Prostate gland (tissue), 2 donors: ENCODE results near the gene PDPK1. TPM values are rescaled to one million over a fixed set of nuclear protein-coding genes. Genes with fewer than 3 reads are reported as not detected.
"Not testable (repeated sequence)": the region's sequence is repeated elsewhere in the genome, so short reads cannot be mapped to it uniquely, and the experiment has no call there.

Experiments used
- DNase-seq: peaks from one replicate; pipeline ENCODE4 v3.0.0-alpha.2; 2019; ENCODE audit warnings: low spot score
- H3K27ac ChIP-seq, 2 donors: fragments of 200-600 bp; sonication (generic); 2 replicates each; pipeline ENCODE4 v1.5.1; 2017 to 2019
- H3K27me3 ChIP-seq: fragments of 200-600 bp; sonication (generic); replicated peaks from 2 replicates; pipeline ENCODE4 v1.5.1; 2019; ENCODE audit not compliant: insufficient read depth
- H3K36me3 ChIP-seq, 2 donors: fragments of 200-600 bp; sonication (generic); 1 replicate in 1 of 2; 2 replicates in 1 of 2; pipeline versions ENCODE4 v1.5.1 to v1.8.1; 2017 to 2019
- H3K4me1 ChIP-seq: fragments of 200-600 bp; sonication (generic); replicated peaks from 2 replicates; pipeline ENCODE4 v1.5.1; 2019
- H3K4me3 ChIP-seq, 2 donors: fragments of 200-600 bp; sonication (generic); 2 replicates each; pipeline ENCODE4 v1.5.1; 2017 to 2019
- H3K9me3 ChIP-seq: fragments of 200-600 bp; sonication (generic); 2 replicates; pipeline ENCODE4 v1.5.1; 2017
- CTCF ChIP-seq, 4 experiments: fragments of 200-600 bp in 2 of 4; fragments of 450-650 bp in 2 of 4; sonication (generic) in 2 of 4; IDR thresholded peaks; 1 replicate in 3 of 4; 2 replicates in 1 of 4; pipeline ENCODE4 v1.5.1; 2016 to 2019; ENCODE audit warnings: antibody characterized with exemption in 4 of 4, mild to moderate bottlenecking in 2 of 4, moderate library complexity in 2 of 4
- POLR2A ChIP-seq: fragments of 450-650 bp; IDR thresholded peaks from one replicate; pipeline ENCODE4 v1.6.1; 2016; ENCODE audit warnings: antibody characterized with exemption, mild to moderate bottlenecking
- POLR2AphosphoS5 ChIP-seq: sonication (generic); formaldehyde crosslinking; IDR thresholded peaks from one replicate; pipeline ENCODE4 v1.6.1; 2017; ENCODE audit warnings: antibody characterized with exemption
- WGBS: methylation state at CpG from one replicate; pipeline ENCODE4 v1.1.5; 2018; 5-methylcytosine and 5-hydroxymethylcytosine counted together
- intact Hi-C: fragments of 100-400 bp; cut with DNase I; formaldehyde crosslinking; loops from one replicate; pipeline ENCODE4 v1.14.2; 2022
- total RNA-seq, 2 donors: library from RNA; depleted of rRNA; stranded (reverse); fragments of >200 nt; gene quantifications; one replicate each; pipeline ENCODE4 v1.1.0, GENCODE V29; 2016

Gene PDPK1
- total RNA-seq, 2 donors from 2014 or later = 33.1 to 73.2 TPM

GRCh38 chr16:2603165-2604015 lies 65.6 kb downstream of the PDPK1 start:
- Histone ChIP-seq H3K4me3 (peak overlapping the region; percentile 57 to 97), H3K4me1 (no peaks in the 10 kb centered on the region), H3K27ac (peak overlapping the region; percentile 49 to 82), H3K36me3 (no peaks in the 10 kb centered on the region), H3K9me3 (no peaks in the 10 kb centered on the region), H3K27me3 (no peaks in the 10 kb centered on the region)
- TF ChIP-seq CTCF (IDR thresholded peaks at IDR 0.05) = peak in 2 of 4 experiments; percentile 39 to 43
- peak; percentile 100 for TF ChIP-seq POLR2AphosphoS5
- peak; percentile 92 for TF ChIP-seq POLR2A
- DNase-seq = peak; percentile 93
- intact Hi-C loops = no loop called here
- WGBS = under 1% methylated on average over 48 of the region's 58 CpGs

- WGBS = 2% methylated on average over 12 of the region's 12 CpGs
- H3K4me1 ChIP-seq, intact Hi-C loops, DNase-seq, H3K27me3 ChIP-seq, H3K36me3 ChIP-seq, H3K9me3 ChIP-seq: not testable (repeated sequence)
- H3K4me3 ChIP-seq = peak overlapping the region; percentile 57 to 97
- peak overlapping the region; percentile 49 to 82 for H3K27ac ChIP-seq
These were observed 66.2 kb downstream of the PDPK1 start for GRCh38 chr16:2604016-2604369.

DNA sequence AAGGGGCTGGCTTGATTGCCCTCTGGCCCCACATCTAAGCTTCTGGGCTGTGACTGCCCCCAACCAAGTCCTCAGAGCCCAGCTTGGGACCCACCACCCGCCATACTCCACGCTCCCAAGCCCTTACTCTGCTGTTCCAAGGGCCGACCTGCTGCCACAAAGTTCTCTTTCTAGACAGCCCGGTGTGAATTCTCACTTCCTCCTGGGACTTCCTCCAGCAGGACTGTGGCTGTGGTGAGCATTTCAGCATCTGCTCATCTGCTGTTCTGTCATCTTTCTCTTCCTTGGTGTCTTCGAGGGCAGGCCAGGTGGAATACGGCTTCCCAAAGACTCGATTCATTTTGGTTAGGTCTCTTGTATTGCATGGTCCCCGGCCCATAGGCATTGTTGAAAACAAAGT lies 69.0 kb downstream of the PDPK1 start:
- H3K27me3 ChIP-seq, intact Hi-C loops, DNase-seq, H3K4me3 ChIP-seq, H3K4me1 ChIP-seq, H3K27ac ChIP-seq, H3K36me3 ChIP-seq, H3K9me3 ChIP-seq: not testable (repeated sequence)
- WGBS = no CpG with 5 or more reads among the region's 8 CpGs

GRCh38 chr16:2609345-2609744 lies 71.5 kb downstream of the PDPK1 start:
- H3K27ac ChIP-seq, H3K9me3 ChIP-seq, intact Hi-C loops, H3K27me3 ChIP-seq, DNase-seq, H3K4me1 ChIP-seq, H3K36me3 ChIP-seq, H3K4me3 ChIP-seq: not testable (repeated sequence)
- 47% methylated on average over 5 of the region's 11 CpGs for WGBS

DNA sequence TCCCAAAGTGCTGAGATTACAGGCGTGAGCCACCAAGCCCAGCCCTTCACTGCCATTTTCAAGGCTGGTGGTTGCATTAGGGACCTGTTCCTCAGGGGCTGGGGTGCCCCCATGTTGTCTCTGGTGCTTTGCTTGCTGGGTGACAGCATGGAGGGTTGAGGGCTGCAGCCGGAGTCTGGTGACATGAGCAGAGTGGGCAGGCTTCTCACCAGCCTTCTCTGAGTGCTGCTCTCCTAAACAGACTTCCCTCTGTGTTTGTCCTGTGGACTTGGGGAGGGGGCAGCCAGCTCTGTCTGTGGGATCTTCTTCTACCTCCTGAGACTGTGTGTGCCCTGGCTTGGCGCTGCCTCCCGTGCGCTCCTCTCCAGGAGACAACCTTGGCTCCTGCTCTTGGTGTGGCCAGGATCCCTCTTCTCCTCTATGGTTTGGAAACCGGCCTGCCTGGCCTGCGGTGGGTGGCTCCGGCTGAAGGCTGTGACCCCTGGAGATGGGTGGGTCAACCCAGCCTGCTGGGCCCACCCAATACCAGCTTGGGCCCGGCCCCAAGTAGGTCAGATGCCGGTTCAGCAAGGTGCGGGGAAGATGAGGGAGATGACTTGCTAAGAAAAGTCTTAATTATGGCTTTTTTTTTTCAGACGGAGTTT lies 72.1 kb downstream of the PDPK1 start:
- H3K27ac ChIP-seq = no peak overlapping the region
- H3K9me3 ChIP-seq = no peaks in the 10 kb centered on the region
- no peak overlapping the region for H3K4me3 ChIP-seq
- H3K27me3 ChIP-seq = no peaks in the 10 kb centered on the region
- no peaks in the 10 kb centered on the region for H3K36me3 ChIP-seq
- WGBS = 92% methylated on average over 12 of the region's 12 CpGs
- H3K4me1 ChIP-seq = no peaks in the 10 kb centered on the region
- intact Hi-C loops = no loop called here
- no peak for DNase-seq
- TF ChIP-seq POLR2AphosphoS5 (no peak), CTCF (IDR thresholded peaks at IDR 0.05) (no peak), POLR2A (no peak)

DNA sequence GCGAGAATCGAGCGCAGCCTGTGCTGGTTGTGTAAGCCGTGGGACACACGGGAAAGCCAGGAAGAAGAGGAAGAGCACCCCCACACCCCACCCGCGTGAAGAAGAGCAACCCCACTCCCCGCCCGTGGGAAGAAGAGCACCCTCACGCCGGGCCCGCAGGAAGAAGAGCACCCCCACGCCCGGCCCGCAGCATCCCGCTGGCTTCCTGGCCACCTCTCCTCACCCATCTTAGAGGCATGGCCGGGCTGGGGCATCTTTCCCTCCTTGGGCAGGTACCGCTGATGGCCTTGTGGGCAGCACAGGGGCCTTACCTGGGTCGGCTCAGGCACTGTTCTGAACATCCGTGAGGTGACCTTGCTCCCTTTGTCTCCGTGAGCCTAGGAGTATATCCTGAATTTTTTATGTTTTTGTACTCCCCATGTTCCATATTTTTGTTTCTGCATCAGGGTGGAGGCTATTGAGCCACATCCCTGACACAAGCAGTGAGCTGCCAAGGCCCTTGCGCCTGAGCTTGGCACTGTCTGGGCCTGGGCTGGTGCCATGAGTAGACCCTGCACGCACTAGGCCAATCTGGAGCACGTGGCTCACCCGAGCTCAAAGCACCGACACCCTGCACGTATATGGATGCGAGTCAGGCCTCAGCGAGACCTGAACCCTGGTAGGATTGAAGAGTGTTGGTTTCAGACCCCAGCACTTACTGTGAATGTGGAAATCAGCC lies 73.1 kb downstream of the PDPK1 start:
- no peak for DNase-seq
- Histone ChIP-seq H3K9me3 (no peaks in the 10 kb centered on the region), H3K4me1 (no peaks in the 10 kb centered on the region), H3K27me3 (no peaks in the 10 kb centered on the region), H3K4me3 (no peak overlapping the region), H3K27ac (no peak overlapping the region), H3K36me3 (no peaks in the 10 kb centered on the region)
- WGBS = 92% methylated on average over 29 of the region's 29 CpGs
- TF ChIP-seq CTCF (IDR thresholded peaks at IDR 0.05) (no peak), POLR2A (no peak), POLR2AphosphoS5 (no peak)
- intact Hi-C loops = no loop called here
